HL-60 (cell line): ENCODE data around the gene CDS2.

Experiments
- DNase-seq, 2 experiments: peaks; one replicate each; pipeline ENCODE4 v3.0.0-alpha.2; 2010 to 2020; ENCODE audit warnings: low read depth in 1 of 2, low spot score in 1 of 2
- H3K27ac ChIP-seq: fragments of 250-450 bp; sonication (Bioruptor Pico); replicated peaks from 2 replicates; pipeline ENCODE4 v1.5.1; 2020; ENCODE audit warnings: mild to moderate bottlenecking, moderate library complexity
- H3K27me3 ChIP-seq: fragments of 250-450 bp; sonication (Bioruptor Pico); 2 replicates; pipeline ENCODE4 v1.5.1; 2021; ENCODE audit warnings: mild to moderate bottlenecking, moderate library complexity; ENCODE audit not compliant: insufficient read depth, poor library complexity, severe bottlenecking
- H3K4me3 ChIP-seq: replicated peaks from 2 replicates; pipeline ENCODE4 v1.5.1; 2011; ENCODE audit warnings: mild to moderate bottlenecking, control low read depth, low read length; ENCODE audit not compliant: insufficient read depth
- CTCF ChIP-seq: IDR thresholded peaks from one replicate; pipeline ENCODE4 v1.5.1; 2011; ENCODE audit warnings: low read length, control low read depth, inconsistent platforms; ENCODE audit not compliant: insufficient read depth
- GABPA ChIP-seq: IDR thresholded peaks from 2 replicates; pipeline ENCODE4 v1.6.1; 2012; ENCODE audit warnings: low read depth
- POLR2AphosphoS5 ChIP-seq: IDR thresholded peaks from 2 replicates; pipeline ENCODE4 v1.6.1; 2012; ENCODE audit warnings: low read depth
- REST ChIP-seq: IDR thresholded peaks from 2 replicates; pipeline ENCODE4 v1.6.1; 2012; ENCODE audit warnings: low read depth; ENCODE audit not compliant: insufficient replicate concordance
- SPI1 ChIP-seq: IDR thresholded peaks from 2 replicates; pipeline ENCODE4 v1.6.1; 2012; ENCODE audit warnings: low read depth, mild to moderate bottlenecking, borderline replicate concordance

The CDS2 gene

GRCh38 chr20:5114403-5114802 lies 12.4 kb upstream of the CDS2 start:
- no peak for DNase-seq
- no peak overlapping the region for H3K4me3 ChIP-seq
- 0 out of 2 replicates have a peak overlapping the region, but pooled peaks have one; percentile 7 for H3K27ac ChIP-seq
- no peaks in the 10 kb centered on the region for H3K27me3 ChIP-seq
- TF ChIP-seq POLR2AphosphoS5: no peak
- no peak for TF ChIP-seq GABPA
- TF ChIP-seq REST: no peak
- no peak for TF ChIP-seq CTCF
- TF ChIP-seq SPI1: no peak

- Histone ChIP-seq H3K27ac (peak overlapping the region; percentile 96), H3K27me3 (no peaks in the 10 kb centered on the region), H3K4me3 (peak overlapping the region; percentile 14)
- no peak for DNase-seq
- TF ChIP-seq POLR2AphosphoS5: no peak
- TF ChIP-seq CTCF: no peak
- TF ChIP-seq SPI1: no peak
- no peak for TF ChIP-seq REST
- no peak for TF ChIP-seq GABPA
Observed at GRCh38 chr20:5116875-5117274, 9.9 kb upstream of the CDS2 start.

- TF ChIP-seq REST (no peak), CTCF (no peak), GABPA (no peak), POLR2AphosphoS5 (no peak), SPI1 (no peak)
- Histone ChIP-seq H3K27me3 (no peaks in the 10 kb centered on the region), H3K27ac (peak overlapping the region; percentile 96), H3K4me3 (peak overlapping the region; percentile 87)
- no peak for DNase-seq
Observed at GRCh38 chr20:5118220-5119142, 8.3 kb upstream of the CDS2 start.
